ENCODE measurements around the gene DDX10.

DDX10 gene

DNA sequence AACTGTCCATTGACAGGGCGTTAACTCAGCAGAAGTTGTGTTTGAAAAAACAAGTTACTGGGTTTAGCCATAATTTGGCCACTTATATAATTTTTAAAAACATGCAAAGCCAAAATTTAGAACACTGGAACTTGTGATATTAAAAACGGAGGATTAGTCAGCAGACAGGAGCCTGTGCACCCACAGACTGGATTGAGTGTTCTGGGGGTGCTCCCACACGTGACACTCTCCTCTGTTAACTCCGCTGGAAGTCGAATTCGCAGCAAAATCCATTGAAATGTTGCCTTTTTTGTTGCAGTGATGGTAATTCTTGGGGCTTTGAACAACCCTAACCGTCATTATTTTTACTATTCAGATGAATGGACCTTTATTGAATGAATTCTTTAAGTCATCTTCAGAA lies 269.8 kb downstream of the DDX10 start:
- no peak overlapping the region for H3K27ac ChIP-seq
- DNase-seq (ENCODE audit: low read depth, low spot score) = no peak
- no peak overlapping the region for H3K4me3 ChIP-seq
- no peaks in the 10 kb centered on the region for H3K9me3 ChIP-seq (ENCODE audit: low read depth, low read length)
- TF ChIP-seq POLR2AphosphoS5 (IDR thresholded peaks at IDR 0.05; ENCODE audit: borderline replicate concordance, low read depth, low read length) (no peak), EZH2 (IDR thresholded peaks at IDR 0.05) (no peak), FOXP2 (optimal IDR thresholded peaks at IDR 0.05; ENCODE audit: control extremely low read depth, extremely low read length, insufficient read depth) (no peak)
- no peak overlapping the region for H3K9ac ChIP-seq (ENCODE audit: insufficient read length)
- H3K36me3 ChIP-seq (ENCODE audit: insufficient read depth, low read length) = peaks cover 5% of the 10 kb centered on the region

DNA sequence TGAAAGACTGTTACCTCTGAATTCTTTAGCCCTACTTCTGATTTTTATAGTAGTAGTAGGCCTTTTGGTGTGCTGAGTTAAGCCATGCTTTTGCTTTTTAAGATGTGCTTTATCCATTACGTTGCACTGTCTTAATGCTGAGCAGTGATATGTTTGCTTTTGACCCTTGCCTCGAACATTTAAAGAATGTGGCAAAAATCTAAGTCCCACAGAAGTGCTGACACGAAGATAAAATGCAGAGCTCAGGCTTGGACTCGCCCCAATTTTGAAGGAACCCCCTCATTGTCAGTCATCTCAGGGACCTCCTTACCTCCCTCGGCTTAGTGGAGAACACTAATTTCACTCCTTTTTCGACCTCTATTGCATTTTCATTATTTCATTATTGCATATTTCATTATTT lies 272.9 kb downstream of the DDX10 start:
- Histone ChIP-seq H3K9me3 (ENCODE audit: low read depth, low read length) (no peaks in the 10 kb centered on the region), H3K9ac (ENCODE audit: insufficient read length) (no peak overlapping the region), H3K27ac (no peak overlapping the region), H3K36me3 (ENCODE audit: insufficient read depth, low read length) (peaks cover 17% of the 10 kb centered on the region; the same call in 1 of the 2 replicates), H3K4me3 (no peak overlapping the region)
- TF ChIP-seq POLR2AphosphoS5 (IDR thresholded peaks at IDR 0.05; ENCODE audit: borderline replicate concordance, low read depth, low read length) (no peak), EZH2 (IDR thresholded peaks at IDR 0.05) (no peak), FOXP2 (optimal IDR thresholded peaks at IDR 0.05; ENCODE audit: control extremely low read depth, extremely low read length, insufficient read depth) (no peak)
- no peak for DNase-seq (ENCODE audit: low read depth, low spot score)

GRCh38 chr11:108938604-108939003 lies 273.7 kb downstream of the DDX10 start:
- no peak overlapping the region for H3K27ac ChIP-seq
- no peak overlapping the region for H3K9ac ChIP-seq (ENCODE audit: insufficient read length)
- no peak for DNase-seq (ENCODE audit: low read depth, low spot score)
- H3K4me3 ChIP-seq = no peak overlapping the region
- peaks cover 17% of the 10 kb centered on the region; the same call in 1 of the 2 replicates for H3K36me3 ChIP-seq (ENCODE audit: insufficient read depth, low read length)
- TF ChIP-seq POLR2AphosphoS5 (IDR thresholded peaks at IDR 0.05; ENCODE audit: borderline replicate concordance, low read depth, low read length) (no peak), EZH2 (IDR thresholded peaks at IDR 0.05) (no peak), FOXP2 (optimal IDR thresholded peaks at IDR 0.05; ENCODE audit: control extremely low read depth, extremely low read length, insufficient read depth) (no peak)
- H3K9me3 ChIP-seq (ENCODE audit: low read depth, low read length) = no peaks in the 10 kb centered on the region

DNA sequence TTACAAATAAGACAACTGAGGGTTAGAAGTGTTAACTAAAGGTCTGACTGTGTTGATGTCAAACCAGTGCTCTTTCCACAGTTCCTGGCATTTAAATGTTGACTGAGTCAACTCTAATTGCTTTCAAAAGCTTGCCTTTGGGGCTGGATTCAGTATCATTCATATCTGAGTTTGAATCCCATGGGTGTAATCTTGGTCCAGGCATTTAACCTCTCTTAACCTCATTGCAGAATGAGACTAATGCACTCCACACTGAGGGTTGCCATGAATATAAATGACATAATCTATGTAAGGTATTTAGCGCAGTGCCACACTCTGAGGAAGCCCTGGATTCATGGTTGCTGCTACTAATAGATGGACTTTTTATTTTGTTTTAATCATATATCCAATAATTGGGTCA lies 274.3 kb downstream of the DDX10 start:
- DNase-seq (ENCODE audit: low read depth, low spot score) = no peak
- Histone ChIP-seq H3K4me3 (no peak overlapping the region), H3K9me3 (ENCODE audit: low read depth, low read length) (no peaks in the 10 kb centered on the region), H3K36me3 (ENCODE audit: insufficient read depth, low read length) (peaks cover 17% of the 10 kb centered on the region; the same call in 1 of the 2 replicates), H3K27ac (no peak overlapping the region), H3K9ac (ENCODE audit: insufficient read length) (no peak overlapping the region)
- TF ChIP-seq EZH2 (IDR thresholded peaks at IDR 0.05) (no peak), FOXP2 (optimal IDR thresholded peaks at IDR 0.05; ENCODE audit: control extremely low read depth, extremely low read length, insufficient read depth) (no peak)

DNA sequence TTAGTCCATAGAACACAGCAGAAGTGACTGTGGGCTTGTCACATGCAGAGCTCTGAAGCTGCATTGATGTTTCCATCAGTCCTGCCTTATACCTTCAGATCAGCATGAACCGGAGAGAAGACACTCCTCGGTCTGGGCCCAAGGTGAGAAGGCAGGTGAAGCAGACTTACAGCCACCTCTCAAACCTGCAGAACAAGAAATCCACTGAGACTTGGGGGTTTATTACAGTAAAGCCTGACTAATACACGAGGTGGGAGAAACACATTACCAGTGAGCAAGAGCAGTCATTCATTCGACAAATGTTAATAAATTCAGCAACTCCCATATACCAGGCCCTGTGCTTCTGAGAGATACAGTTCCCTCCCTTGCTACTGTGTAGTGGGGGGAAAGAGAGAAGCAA lies 279.0 kb downstream of the DDX10 start:
- H3K4me3 ChIP-seq = no peak overlapping the region
- no peaks in the 10 kb centered on the region for H3K9me3 ChIP-seq (ENCODE audit: low read depth, low read length)
- no peak for TF ChIP-seq POLR2AphosphoS5 (IDR thresholded peaks at IDR 0.05; ENCODE audit: borderline replicate concordance, low read depth, low read length)
- TF ChIP-seq FOXP2 (optimal IDR thresholded peaks at IDR 0.05; ENCODE audit: control extremely low read depth, extremely low read length, insufficient read depth) = no peak
- no peak for TF ChIP-seq EZH2 (IDR thresholded peaks at IDR 0.05)
- no peak for DNase-seq (ENCODE audit: low read depth, low spot score)
- no peak overlapping the region for H3K9ac ChIP-seq (ENCODE audit: insufficient read length)
- H3K27ac ChIP-seq = no peak overlapping the region
- H3K36me3 ChIP-seq (ENCODE audit: insufficient read depth, low read length) = peaks cover 15% of the 10 kb centered on the region; the same call in 1 of the 2 replicates

DNA sequence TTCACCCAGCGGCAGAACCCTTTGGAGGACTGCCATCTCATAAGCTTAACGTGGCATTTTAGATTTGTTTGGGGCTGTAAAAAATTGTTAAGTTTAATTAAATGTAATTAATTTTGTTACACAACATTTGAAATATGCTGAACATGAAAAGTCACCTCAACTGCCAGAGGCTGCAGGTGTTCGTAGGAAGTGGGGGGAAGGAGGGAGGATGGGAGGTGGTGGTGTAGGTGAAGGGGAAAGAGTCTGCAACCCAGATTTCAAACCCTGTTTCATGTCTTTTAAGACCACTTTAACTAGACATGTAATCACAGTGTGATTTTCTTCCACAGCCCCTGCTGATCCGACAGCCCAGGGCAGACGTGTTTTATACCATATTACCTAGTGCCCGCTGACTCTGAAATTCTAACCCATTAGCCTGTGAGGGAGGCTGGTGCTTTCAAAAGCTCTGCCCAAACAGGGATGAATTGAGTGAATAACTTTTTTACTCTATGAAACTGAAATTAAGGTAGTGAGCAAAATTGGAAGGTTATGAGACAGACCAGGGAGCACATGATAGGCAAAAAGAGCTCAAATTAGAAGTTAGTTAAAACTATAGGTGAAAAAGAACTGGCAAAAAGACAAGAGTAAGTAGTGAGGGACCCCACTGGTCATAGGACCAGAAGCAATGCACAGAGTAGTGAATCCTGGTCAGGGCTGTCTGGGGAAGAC lies 279.8 kb downstream of the DDX10 start:
- no peak overlapping the region for H3K9ac ChIP-seq (ENCODE audit: insufficient read length)
- H3K9me3 ChIP-seq (ENCODE audit: low read depth, low read length) = no peaks in the 10 kb centered on the region
- no peak overlapping the region for H3K27ac ChIP-seq
- H3K36me3 ChIP-seq (ENCODE audit: insufficient read depth, low read length) = peaks cover 15% of the 10 kb centered on the region; the same call in 1 of the 2 replicates
- DNase-seq (ENCODE audit: low read depth, low spot score) = no peak
- H3K4me3 ChIP-seq = no peak overlapping the region
- TF ChIP-seq EZH2 (IDR thresholded peaks at IDR 0.05) (no peak), POLR2AphosphoS5 (IDR thresholded peaks at IDR 0.05; ENCODE audit: borderline replicate concordance, low read depth, low read length) (no peak), FOXP2 (optimal IDR thresholded peaks at IDR 0.05; ENCODE audit: control extremely low read depth, extremely low read length, insufficient read depth) (no peak)

DNA sequence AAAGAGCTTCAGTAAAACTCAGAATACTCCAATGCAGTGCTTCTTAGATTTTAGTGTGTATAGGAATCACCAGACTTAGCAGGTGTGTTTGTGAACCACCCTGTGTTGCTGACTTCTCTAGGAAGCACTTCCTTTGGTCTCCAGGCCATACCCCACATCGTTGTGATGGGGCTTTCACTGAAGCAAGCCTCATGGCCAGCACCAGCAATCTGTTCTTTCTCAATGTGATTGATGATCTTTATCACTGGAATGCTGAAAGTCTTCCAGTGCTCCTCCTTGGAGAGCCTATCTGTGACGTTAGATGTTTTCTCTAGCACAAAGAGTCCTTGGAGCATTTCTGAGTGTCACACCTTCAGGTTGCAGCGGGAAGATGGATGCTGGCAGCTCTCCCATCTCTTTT lies 280.5 kb downstream of the DDX10 start:
- H3K27ac ChIP-seq = no peak overlapping the region
- H3K4me3 ChIP-seq = no peak overlapping the region
- H3K36me3 ChIP-seq (ENCODE audit: insufficient read depth, low read length) = peaks cover 7% of the 10 kb centered on the region; the same call in 1 of the 2 replicates
- no peak overlapping the region for H3K9ac ChIP-seq (ENCODE audit: insufficient read length)
- H3K9me3 ChIP-seq (ENCODE audit: low read depth, low read length) = no peaks in the 10 kb centered on the region
- no peak for TF ChIP-seq FOXP2 (optimal IDR thresholded peaks at IDR 0.05; ENCODE audit: control extremely low read depth, extremely low read length, insufficient read depth)
- no peak for TF ChIP-seq POLR2AphosphoS5 (IDR thresholded peaks at IDR 0.05; ENCODE audit: borderline replicate concordance, low read depth, low read length)
- DNase-seq (ENCODE audit: low read depth, low spot score) = no peak

DNA sequence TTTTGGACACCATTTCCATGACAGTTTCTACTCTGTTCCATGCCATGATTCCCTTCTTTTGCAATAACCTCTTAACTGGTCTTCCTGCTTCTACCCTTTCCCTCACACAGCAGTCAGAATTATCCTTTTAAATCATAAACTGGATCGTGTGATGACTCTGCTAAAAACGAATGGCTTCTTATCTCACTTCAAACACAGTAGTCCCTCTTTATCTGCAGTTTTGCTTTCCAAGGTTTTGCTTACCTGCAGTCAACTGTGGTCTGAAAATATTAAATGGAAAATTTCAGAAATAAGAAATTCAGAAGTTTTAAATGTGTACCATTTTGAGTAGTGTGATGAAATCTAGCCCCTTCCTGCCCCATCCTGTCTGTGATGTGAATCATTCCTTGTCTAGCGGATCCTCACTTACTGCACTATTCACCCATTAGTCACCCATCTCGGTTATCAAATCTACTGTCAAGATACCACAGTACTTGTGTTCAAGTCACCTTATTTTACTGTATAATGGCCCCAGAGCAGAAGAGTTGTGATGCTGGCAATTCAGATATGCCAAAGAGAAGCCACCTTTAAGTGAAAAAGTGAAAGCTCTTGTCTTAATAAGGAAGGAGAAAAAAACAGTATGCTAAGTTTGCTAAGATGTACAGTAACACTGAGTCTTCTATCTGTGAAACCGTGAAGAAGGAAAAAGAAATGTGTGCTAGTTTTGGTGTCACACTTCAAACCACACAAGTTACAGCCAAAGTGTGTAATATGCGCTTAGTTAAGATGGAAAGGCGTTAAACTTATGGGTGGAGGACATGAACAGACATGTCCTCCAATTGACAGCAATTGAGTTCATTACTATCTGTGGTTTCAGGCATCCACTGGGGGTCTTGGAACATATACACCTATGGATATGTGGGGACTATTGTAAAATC lies 283.0 kb downstream of the DDX10 start:
- Histone ChIP-seq H3K27ac (no peak overlapping the region), H3K4me3 (no peak overlapping the region), H3K9me3 (ENCODE audit: low read depth, low read length) (no peaks in the 10 kb centered on the region), H3K36me3 (ENCODE audit: insufficient read depth, low read length) (no peaks in the 10 kb centered on the region), H3K9ac (ENCODE audit: insufficient read length) (no peak overlapping the region)
- TF ChIP-seq POLR2AphosphoS5 (IDR thresholded peaks at IDR 0.05; ENCODE audit: borderline replicate concordance, low read depth, low read length) = no peak
- no peak for TF ChIP-seq FOXP2 (optimal IDR thresholded peaks at IDR 0.05; ENCODE audit: control extremely low read depth, extremely low read length, insufficient read depth)
- TF ChIP-seq EZH2 (IDR thresholded peaks at IDR 0.05) = no peak
- no peak for DNase-seq (ENCODE audit: low read depth, low spot score)
